HG02970 (cell line): ENCODE measurements around the gene SH3RF3.

ENCODE experiments used
- ATAC-seq: cut with Tn5 transposase; IDR thresholded peaks from one replicate; pipeline ENCODE4 v1.9.1; 2021; ENCODE audit warnings: mild to moderate bottlenecking, moderate library complexity, moderate number of reproducible peaks; ENCODE audit not compliant: unreplicated experiment, low FRiP score

The SH3RF3 gene

DNA sequence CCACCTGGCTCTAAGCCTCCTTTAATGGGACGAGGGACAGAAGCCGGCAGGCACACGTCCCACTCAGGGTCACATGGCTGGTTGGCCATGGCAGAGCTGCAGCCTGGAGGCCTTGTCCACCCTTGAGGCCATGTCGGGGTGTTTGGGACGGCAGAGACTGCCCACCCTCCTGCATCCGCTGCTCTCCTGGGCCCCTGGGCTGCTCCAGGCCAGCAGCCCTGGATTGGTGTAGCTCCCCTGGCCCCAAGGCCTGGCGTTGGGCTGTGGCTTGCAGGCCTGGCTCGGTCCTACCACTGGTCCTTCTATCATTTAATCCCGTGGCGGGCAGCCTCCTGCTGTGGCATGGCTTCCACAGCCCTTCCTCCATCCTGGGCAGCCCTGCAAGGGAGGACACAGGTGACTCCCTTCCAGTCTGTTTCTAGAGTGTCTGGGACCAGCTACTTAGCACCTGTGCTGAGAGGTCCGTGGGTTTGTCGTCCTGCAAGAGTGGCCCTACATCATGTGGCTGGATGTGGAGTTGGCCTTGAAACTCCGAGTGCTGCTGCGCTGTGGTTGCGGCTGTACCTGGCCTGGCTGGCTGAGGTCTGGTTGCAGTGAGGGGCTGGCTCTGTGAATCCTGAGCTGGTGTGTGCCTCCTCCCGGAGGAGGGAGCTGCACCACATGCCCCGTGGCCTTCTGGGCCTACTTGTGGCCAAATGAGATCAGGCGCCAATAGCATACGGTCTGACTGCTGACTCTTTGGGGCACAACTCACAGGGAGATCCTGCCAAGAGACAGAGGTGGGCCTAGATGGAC is 67.3 kb downstream of the SH3RF3 start:
- no peak for ATAC-seq

DNA sequence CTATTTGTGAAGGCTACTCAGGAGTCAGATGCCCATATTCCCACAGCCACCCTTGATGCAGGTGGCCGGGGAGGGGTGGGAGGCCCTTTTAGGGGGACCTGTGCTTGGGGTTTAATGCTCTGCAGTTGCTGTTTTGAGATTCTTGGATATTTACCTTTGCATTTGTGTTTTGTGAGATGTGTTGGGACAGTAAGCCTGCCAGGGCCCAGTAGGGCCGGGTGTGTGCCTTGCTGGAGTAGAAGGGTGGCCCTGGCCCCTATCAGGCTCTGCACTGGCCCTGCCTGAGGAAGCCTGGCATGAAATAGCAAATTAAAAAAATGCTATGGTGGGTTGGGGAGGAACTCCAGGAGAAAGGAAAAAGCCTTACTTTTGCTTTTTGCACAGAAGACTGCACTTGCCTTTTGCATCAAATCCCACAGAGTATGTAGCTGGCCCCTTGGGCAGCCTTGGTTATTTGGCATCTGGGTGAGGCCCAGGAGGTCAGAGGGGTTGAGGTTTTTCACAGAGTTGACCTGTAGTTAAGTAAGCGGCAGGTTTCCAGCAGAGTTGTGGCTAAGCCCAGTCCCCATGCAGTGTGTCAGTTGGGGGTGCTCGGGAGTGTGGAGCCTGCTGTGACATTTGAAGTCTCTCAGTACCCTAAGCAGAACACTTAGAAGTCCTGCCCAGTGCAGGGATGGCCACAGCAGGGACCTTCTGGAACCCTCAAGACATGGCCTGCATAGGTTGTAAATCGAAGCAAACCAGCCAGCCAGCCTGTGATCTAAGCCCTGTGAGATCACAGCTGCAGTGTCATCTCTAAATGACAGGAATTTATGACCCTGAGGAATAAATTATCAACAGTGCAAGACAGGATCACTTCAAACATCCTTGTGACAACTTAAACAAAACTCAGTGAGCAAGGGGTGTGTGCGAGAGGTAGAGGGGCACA is 68.8 kb downstream of the SH3RF3 start:
- no peak for ATAC-seq

GRCh38 chr2:109199790-109200189 is 70.8 kb downstream of the SH3RF3 start:
- ATAC-seq: no peak

DNA sequence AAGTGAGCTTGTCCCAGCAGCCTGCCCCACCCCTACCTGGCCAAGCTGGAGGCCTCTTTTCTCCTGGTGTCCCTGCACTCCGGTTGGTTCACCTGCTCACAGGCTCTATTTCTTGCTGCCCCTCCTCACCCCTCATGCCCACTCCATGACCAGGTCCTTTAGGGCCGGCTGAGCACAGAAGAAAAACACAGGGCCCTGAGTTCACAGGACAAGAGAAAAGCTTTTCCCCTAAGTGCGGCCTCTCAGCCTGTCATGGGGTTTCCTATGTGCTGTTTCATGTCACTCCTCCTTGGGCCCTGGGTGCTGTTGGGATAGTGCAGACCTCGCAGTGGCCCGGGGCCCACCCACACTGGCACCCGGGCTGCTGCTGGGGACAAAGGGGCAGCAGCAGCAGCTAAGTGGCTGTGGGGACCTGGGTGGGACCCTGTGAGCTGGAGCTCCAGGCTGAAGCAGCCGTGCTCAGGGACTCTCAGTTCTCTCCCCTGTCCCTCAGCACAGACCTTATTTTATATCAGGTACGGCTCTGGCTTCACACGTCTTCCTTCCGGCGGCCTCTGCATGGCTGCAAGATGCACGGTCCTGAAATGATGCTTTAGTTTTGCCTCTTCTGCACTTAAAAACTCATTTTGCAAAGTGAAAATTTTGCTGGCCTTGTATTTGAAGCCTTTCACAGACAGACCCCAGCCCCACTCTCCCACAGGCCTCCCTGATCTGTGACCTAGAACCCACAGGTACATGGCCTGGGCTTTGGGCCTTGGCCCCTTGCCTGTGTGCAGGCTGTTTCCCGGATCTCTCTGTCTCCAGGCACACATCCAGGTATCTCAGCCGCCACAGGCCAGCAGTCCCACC is 71.8 kb downstream of the SH3RF3 start:
- no peak for ATAC-seq

- no peak for ATAC-seq
These were observed 72.7 kb downstream of the SH3RF3 start for GRCh38 chr2:109201465-109202327.

- ATAC-seq: no peak
These were observed 73.5 kb downstream of the SH3RF3 start for GRCh38 chr2:109202486-109202885.

GRCh38 chr2:109203246-109204011 is 74.4 kb downstream of the SH3RF3 start:
- no peak for ATAC-seq

GRCh38 chr2:109204412-109204811 is 75.4 kb downstream of the SH3RF3 start:
- no peak for ATAC-seq

GRCh38 chr2:109205447-109205846 is 76.4 kb downstream of the SH3RF3 start:
- no peak for ATAC-seq

DNA sequence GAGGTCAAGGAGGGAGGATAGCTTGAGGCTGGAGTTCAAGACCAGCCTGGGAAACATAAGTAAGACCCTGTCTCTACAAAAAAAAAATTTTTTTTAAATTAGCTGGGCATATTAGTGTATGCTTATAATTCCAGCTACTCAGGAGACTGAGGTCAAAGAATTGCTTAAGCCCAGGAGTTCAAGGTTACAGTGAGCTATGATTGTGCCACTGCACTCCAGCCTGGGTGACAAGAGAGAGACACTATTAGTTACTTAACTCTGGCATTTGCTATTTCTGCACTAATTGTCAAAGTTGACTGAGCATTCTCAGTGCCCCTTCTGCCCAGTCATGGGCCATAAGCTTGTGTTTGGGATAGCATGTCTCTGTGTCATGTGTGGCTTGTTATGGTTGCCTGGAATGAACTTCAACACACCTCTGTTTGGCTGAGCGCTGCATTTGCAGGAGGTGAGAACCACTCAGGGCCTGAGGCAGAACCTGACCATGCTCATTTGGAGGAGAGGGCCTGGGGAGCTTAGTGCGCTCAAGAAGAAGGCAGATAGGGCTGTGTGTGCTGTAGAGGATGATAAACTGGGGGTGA is 77.7 kb downstream of the SH3RF3 start:
- ATAC-seq: no peak

GRCh38 chr2:109207176-109207575 is 78.2 kb downstream of the SH3RF3 start:
- no peak for ATAC-seq

GRCh38 chr2:109208071-109208950 is 79.3 kb downstream of the SH3RF3 start:
- ATAC-seq: no peak

GRCh38 chr2:109208951-109209335 is 79.9 kb downstream of the SH3RF3 start:
- ATAC-seq: no peak

DNA sequence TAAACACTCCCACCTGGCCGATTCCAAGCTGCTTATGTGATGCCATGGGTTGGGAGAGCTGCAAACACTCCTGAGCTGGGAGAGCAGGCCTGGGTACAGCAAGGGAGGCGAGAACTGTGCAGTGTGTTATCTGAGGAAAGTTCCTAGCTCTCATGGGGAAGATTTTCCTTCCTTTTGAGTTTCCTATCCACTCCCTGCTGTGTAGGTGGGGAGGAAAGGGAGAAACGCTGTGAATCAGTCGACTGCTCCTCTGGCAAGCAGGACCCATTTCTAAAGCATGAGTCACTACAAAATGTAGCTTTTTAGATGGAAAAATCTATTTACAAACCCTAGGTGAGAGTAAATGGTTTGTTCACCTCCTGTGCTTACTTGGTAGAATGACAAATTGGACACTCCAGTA is 80.4 kb downstream of the SH3RF3 start:
- ATAC-seq: no peak

- no peak for ATAC-seq
These were observed 80.9 kb downstream of the SH3RF3 start for GRCh38 chr2:109209941-109210340.

DNA sequence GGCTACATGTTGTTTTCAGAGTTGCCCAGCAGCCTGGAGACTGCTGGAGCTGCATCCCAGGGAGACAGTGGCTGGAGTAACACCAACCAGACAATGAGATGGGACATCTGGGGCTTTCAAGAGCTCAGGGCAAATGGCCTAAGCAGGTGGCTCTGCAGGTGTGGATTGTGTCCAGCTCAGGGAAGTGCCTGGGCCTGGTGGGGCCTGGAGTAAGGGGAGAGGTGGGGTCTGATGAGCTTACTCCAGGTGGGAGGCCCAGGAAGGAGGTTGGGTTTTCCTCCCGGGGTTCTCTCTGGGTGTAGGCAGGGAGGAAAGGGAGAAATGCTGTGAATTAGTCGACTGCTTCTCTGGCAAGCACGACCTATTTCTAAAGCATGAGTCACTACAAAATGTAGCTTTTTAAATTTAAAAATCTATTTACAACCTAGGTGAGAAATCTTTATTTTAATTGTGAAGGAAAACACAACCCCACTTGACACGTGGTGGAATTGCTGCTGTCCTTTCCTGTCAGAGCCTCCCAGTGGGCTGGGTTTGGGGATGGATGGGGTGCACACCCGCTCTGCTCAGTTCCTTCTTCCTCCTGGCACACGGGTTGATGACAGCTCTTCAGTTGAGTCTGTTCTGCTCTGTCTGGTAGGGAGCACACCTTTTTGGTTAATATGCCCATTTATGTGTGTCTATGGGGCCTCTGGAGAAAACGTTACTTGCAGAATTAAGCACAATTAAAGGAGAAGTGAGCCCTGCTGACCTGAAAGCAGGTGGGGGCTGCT is 81.6 kb downstream of the SH3RF3 start:
- ATAC-seq: no peak

DNA sequence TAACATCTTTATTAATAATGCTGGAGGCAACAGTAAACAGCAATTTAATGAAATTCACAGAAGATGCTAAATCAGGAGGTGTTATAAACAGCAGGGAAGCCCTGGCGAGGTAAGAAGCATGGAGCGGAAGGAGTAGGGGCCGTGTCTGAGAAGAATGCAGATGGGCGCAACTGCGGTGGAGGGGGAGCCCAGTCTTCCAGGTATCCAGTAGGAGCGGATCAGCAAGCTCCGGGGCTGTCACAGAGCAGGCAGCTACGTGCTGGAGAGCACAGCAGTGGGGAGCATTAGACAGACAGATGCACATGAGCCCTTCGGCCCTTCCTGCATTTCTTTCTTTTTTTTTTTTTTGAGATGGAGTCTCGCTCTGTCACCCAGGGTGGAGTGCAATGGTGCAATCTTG is 82.3 kb downstream of the SH3RF3 start:
- no peak for ATAC-seq
